Muscle of leg (tissue), 11 donors: Measurements from ENCODE around the gene CAMTA2. TPM values are rescaled to one million over a fixed set of nuclear protein-coding genes. Genes with fewer than 3 reads are reported as not detected.

Source experiments
- DNase-seq: peaks from one replicate; pipeline ENCODE4 v3.0.0; 2013
- H3K27ac ChIP-seq: one replicate; pipeline ENCODE4 v1.5.1; 2013; ENCODE audit warnings: mild to moderate bottlenecking, low read length, control low read depth
- H3K27me3 ChIP-seq: one replicate; pipeline ENCODE4 v1.6.1; 2013; ENCODE audit warnings: low read length; ENCODE audit not compliant: control insufficient read depth, insufficient read depth
- H3K36me3 ChIP-seq: one replicate; pipeline ENCODE4 v1.6.1; 2013; ENCODE audit warnings: low read length; ENCODE audit not compliant: control insufficient read depth, insufficient read depth
- H3K4me1 ChIP-seq: one replicate; pipeline ENCODE4 v1.6.1; 2013; ENCODE audit warnings: low read length; ENCODE audit not compliant: control insufficient read depth, insufficient read depth
- H3K4me3 ChIP-seq: one replicate; pipeline ENCODE4 v1.5.1; 2013; ENCODE audit warnings: low read length, control low read depth
- H3K9me3 ChIP-seq: replicated peaks from 2 replicates; pipeline ENCODE4 v1.6.1; 2013; ENCODE audit warnings: low read depth, low read length; ENCODE audit not compliant: control insufficient read depth
- WGBS: methylation state at CpG from one replicate; pipeline ENCODE4 v1.1.5; 2013; ENCODE audit warnings: missing lambda C conversion rate; ENCODE audit not compliant: insufficient coverage; 5-methylcytosine and 5-hydroxymethylcytosine counted together
- polyA plus RNA-seq, 8 donors: library from polyadenylated mRNA; unstranded; fragments of 120-200 nt; gene quantifications; one replicate each; pipeline versions ENCODE4 v1.2.1 to v1.2.3, GENCODE V29; 2013; ENCODE audit warnings: inconsistent platforms in 1 of 8, low replicate concordance in 1 of 8; ENCODE audit not compliant: insufficient read length in 8 of 8, insufficient read depth in 1 of 8
- total RNA-seq: library from RNA; stranded (reverse); fragments of 120-200 nt; gene quantifications from one replicate; pipeline ENCODE4 v1.2.4, GENCODE V29; 2013

The CAMTA2 gene
- total and polyA plus RNA-seq, 9 donors: 4.4 to 25.2 (median 22.1) TPM

- peaks cover 17% of the 10 kb centered on the region for H3K36me3 ChIP-seq
- no peak overlapping the region for H3K27ac ChIP-seq
- WGBS: 54% methylated on average over 3 of the region's 5 CpGs
- H3K4me3 ChIP-seq: no peak overlapping the region
- H3K4me1 ChIP-seq: peaks cover 4% of the 10 kb centered on the region
- DNase-seq: no peak
- H3K27me3 ChIP-seq: no peaks in the 10 kb centered on the region
- no peaks in the 10 kb centered on the region for H3K9me3 ChIP-seq
Measured at GRCh38 chr17:5027916-5028315, 40.4 kb upstream of the CAMTA2 start.

GRCh38 chr17:5027299-5027698 is 39.8 kb upstream of the CAMTA2 start:
- H3K4me3 ChIP-seq: no peak overlapping the region
- no peaks in the 10 kb centered on the region for H3K27me3 ChIP-seq
- H3K9me3 ChIP-seq: no peaks in the 10 kb centered on the region
- H3K4me1 ChIP-seq: peaks cover 4% of the 10 kb centered on the region
- no peak for DNase-seq
- no peak overlapping the region for H3K27ac ChIP-seq
- WGBS: 86% methylated on average over 5 of the region's 6 CpGs
- H3K36me3 ChIP-seq: peaks cover 22% of the 10 kb centered on the region

- H3K36me3 ChIP-seq: peaks cover 43% of the 10 kb centered on the region
- DNase-seq: no peak
- WGBS: 100% methylated on average over 3 of the region's 4 CpGs
- no peaks in the 10 kb centered on the region for H3K4me1 ChIP-seq
- H3K27me3 ChIP-seq: no peaks in the 10 kb centered on the region
- no peak overlapping the region for H3K27ac ChIP-seq
- no peaks in the 10 kb centered on the region for H3K9me3 ChIP-seq
- H3K4me3 ChIP-seq: no peak overlapping the region
Measured at GRCh38 chr17:5024604-5025003, 37.1 kb upstream of the CAMTA2 start.

GRCh38 chr17:5023588-5024147 is 36.2 kb upstream of the CAMTA2 start:
- Histone ChIP-seq H3K4me1 (no peaks in the 10 kb centered on the region), H3K9me3 (no peaks in the 10 kb centered on the region), H3K27ac (no peak overlapping the region), H3K27me3 (no peaks in the 10 kb centered on the region), H3K4me3 (no peak overlapping the region), H3K36me3 (peaks cover 52% of the 10 kb centered on the region)
- DNase-seq: no peak
- WGBS: 92% methylated on average over 19 of the region's 29 CpGs

- no peaks in the 10 kb centered on the region for H3K9me3 ChIP-seq
- no peak for DNase-seq
- WGBS: 93% methylated on average over 30 of the region's 30 CpGs
- no peaks in the 10 kb centered on the region for H3K4me1 ChIP-seq
- H3K4me3 ChIP-seq: no peak overlapping the region
- no peaks in the 10 kb centered on the region for H3K27me3 ChIP-seq
- H3K27ac ChIP-seq: no peak overlapping the region
- peaks cover 61% of the 10 kb centered on the region for H3K36me3 ChIP-seq
Measured at GRCh38 chr17:5022171-5022711, 34.8 kb upstream of the CAMTA2 start.

- Histone ChIP-seq H3K27me3 (no peaks in the 10 kb centered on the region), H3K9me3 (no peaks in the 10 kb centered on the region), H3K4me3 (no peak overlapping the region), H3K36me3 (peaks cover 71% of the 10 kb centered on the region), H3K4me1 (no peaks in the 10 kb centered on the region), H3K27ac (no peak overlapping the region)
- 81% methylated on average over 11 of the region's 20 CpGs for WGBS
- no peak for DNase-seq
Measured at GRCh38 chr17:5020502-5021023, 33.1 kb upstream of the CAMTA2 start.

GRCh38 chr17:5019475-5019956 is 32.0 kb upstream of the CAMTA2 start:
- no peaks in the 10 kb centered on the region for H3K4me1 ChIP-seq
- WGBS: no CpG with 5 or more reads among the region's 1 CpG
- H3K36me3 ChIP-seq: peaks cover 75% of the 10 kb centered on the region
- no peak for DNase-seq
- no peaks in the 10 kb centered on the region for H3K9me3 ChIP-seq
- H3K27ac ChIP-seq: no peak overlapping the region
- H3K4me3 ChIP-seq: no peak overlapping the region
- no peaks in the 10 kb centered on the region for H3K27me3 ChIP-seq

- Histone ChIP-seq H3K36me3 (peaks cover 71% of the 10 kb centered on the region), H3K27ac (no peak overlapping the region), H3K4me1 (no peaks in the 10 kb centered on the region), H3K4me3 (no peak overlapping the region), H3K9me3 (no peaks in the 10 kb centered on the region), H3K27me3 (no peaks in the 10 kb centered on the region)
- no peak for DNase-seq
- WGBS: 80% methylated on average over 3 of the region's 4 CpGs
Measured at GRCh38 chr17:5014357-5014756, 26.9 kb upstream of the CAMTA2 start.

- Histone ChIP-seq H3K4me1 (no peaks in the 10 kb centered on the region), H3K4me3 (no peak overlapping the region), H3K36me3 (peaks cover 76% of the 10 kb centered on the region), H3K27ac (no peak overlapping the region), H3K9me3 (no peaks in the 10 kb centered on the region), H3K27me3 (no peaks in the 10 kb centered on the region)
- DNase-seq: no peak
- 100% methylated on average over 2 of the region's 6 CpGs for WGBS
Measured at GRCh38 chr17:5011928-5012327, 24.5 kb upstream of the CAMTA2 start.

- Histone ChIP-seq H3K4me1 (peaks cover 27% of the 10 kb centered on the region), H3K9me3 (no peaks in the 10 kb centered on the region), H3K36me3 (peaks cover 69% of the 10 kb centered on the region), H3K27ac (no peak overlapping the region), H3K4me3 (no peak overlapping the region), H3K27me3 (no peaks in the 10 kb centered on the region)
- no peak for DNase-seq
- 85% methylated on average over 11 of the region's 18 CpGs for WGBS
Measured at GRCh38 chr17:5003214-5003867, 15.9 kb upstream of the CAMTA2 start.
